T-helper 1 cell treated with Interleukin-12 subunit alpha and Interleukin-12 subunit beta and Interleukin-4 antibody, amounts not matched to agents 30 μg/mL and 1 μg/mL, for 36 hours (primary cell): ENCODE results near the gene ACER1.
"Not testable (repeated sequence)": the region's sequence is repeated elsewhere in the genome, so short reads cannot be mapped to it uniquely, and the experiment has no call there.

Experiments used
- H3K27ac Mint-ChIP-seq: one replicate; pipeline ENCODE4 v1.8.0; 2021; ENCODE audit warnings: mild to moderate bottlenecking, mixed read lengths
- H3K27me3 Mint-ChIP-seq: one replicate; pipeline ENCODE4 v1.8.0; 2021; ENCODE audit warnings: low read depth, mixed read lengths
- H3K36me3 Mint-ChIP-seq: one replicate; pipeline ENCODE4 v1.8.0; 2021; ENCODE audit warnings: low read depth, mixed read lengths
- H3K4me1 Mint-ChIP-seq: one replicate; pipeline ENCODE4 v1.8.0; 2021; ENCODE audit warnings: low read depth, mixed read lengths
- H3K4me3 Mint-ChIP-seq: one replicate; pipeline ENCODE4 v1.8.0; 2021; ENCODE audit warnings: mild to moderate bottlenecking, moderate library complexity, mixed read lengths
- H3K9me3 Mint-ChIP-seq: one replicate; pipeline ENCODE4 v1.8.0; 2021; ENCODE audit warnings: mixed read lengths

Gene ACER1

DNA sequence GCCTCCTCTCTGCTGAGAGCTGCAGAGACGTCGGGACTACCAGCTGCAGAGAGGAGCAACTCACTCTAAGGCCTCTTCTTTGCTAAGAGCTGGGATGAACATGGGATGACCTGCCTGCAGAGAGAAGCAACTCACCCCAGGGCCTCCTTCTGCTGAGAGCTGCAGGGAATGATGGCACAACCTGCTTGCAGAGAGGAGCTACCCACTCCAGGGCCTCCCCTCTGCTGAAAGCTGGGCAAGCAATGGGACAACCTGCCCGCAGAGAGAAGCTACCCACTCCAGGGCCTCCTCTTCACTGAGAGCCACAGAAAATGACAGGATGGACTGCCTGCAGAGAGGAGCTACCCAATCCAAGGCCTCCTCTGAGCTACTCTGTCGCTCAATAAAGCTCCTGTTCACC, 46.7 kb downstream of the ACER1 start:
- no peaks in the 10 kb centered on the region for H3K4me1 Mint-ChIP-seq

DNA sequence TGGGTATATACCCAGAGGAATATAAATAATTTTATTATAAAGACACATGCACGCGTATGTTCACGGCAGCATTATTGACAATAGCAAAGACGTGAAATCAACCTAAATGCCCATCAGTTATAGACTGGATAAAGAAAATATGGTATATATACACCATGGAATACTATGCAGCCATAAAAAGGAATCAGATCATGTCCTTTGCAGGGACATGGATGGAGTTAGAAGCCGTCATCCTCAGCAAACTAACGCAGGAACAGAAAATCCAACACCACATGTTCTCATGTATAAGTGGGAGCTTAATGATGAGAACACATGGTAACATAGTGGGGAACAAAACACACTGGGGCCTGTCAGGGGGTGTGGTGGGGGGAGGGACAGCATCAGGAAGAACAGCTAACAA, 51.0 kb downstream of the ACER1 start:
- not testable (repeated sequence) for H3K9me3 Mint-ChIP-seq, H3K4me3 Mint-ChIP-seq, H3K27ac Mint-ChIP-seq, H3K36me3 Mint-ChIP-seq, H3K27me3 Mint-ChIP-seq
- H3K4me1 Mint-ChIP-seq = peaks cover 17% of the 10 kb centered on the region

More for the DNA sequence above, 46.7 kb downstream of the ACER1 start:
- no peak overlapping the region for H3K27ac Mint-ChIP-seq
- H3K9me3 Mint-ChIP-seq = peaks cover 29% of the 10 kb centered on the region
- H3K4me3 Mint-ChIP-seq = no peak overlapping the region
- no peaks in the 10 kb centered on the region for H3K27me3 Mint-ChIP-seq
- peaks cover 4% of the 10 kb centered on the region for H3K36me3 Mint-ChIP-seq

DNA sequence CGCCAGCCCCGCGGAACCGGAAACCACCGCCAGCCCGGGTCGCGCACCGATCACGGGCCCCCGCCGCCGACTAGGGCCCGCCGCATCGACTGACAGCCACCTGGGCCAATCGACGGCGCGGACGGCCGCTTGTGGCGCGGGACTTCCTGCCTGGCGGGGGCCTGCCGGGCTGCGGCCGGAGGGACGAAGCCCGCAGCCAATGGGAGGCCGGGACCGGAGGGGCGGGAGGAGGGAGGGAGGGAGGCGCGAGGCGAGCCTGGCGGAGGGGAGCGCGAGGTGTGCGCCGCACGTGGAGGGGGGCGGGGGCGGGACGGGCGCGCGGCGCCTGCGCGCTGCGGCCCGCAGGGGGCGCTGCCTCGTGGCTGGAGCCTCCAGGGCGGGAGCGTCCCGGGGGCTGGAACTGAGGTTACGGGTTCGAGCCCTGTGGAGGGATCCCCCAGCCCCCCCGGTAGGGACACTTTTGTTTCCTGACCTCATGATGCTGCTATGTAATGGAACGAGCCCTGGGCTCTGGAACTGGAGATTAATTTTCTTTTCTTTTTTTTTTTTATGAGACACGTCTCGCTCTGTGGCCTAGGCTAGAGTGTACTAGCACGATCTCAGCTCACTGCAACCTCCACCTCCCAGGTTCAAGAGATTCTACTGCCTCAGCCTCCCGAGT, 53.4 kb downstream of the ACER1 start, which contains the start of gene MLLT1:
TSS of gene MLLT1 (minus strand) at position 45 of the 661 bp plus-strand sequence. CDS start 191 bp downstream, outside the sequence.
- Mint-ChIP-seq H3K4me3 (peak within 1 kb of the TSS; percentile 93), H3K27me3 (no peaks in the 10 kb centered on the region), H3K36me3 (no peaks in the 10 kb centered on the region), H3K4me1 (peaks cover 21% of the 10 kb centered on the region), H3K27ac (peak within 1 kb of the TSS; percentile 83), H3K9me3 (no peaks in the 10 kb centered on the region)

DNA sequence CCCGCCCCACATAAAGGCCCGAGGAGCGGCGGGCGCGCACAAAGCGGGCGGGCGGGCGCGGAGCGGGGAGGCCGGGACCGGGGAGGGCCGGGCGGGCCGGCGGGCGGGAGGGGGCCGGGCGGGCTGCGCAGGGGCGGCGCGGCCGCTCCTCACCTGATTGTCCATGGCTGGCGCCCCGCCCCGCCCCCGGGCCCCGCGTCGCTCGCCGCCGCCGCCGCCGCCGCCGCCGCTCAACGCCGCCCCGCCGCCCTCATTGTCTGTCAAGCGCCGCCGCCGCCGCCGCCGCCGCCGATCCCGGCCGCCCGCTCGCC, 53.8 kb downstream of the ACER1 start:
- H3K4me3 Mint-ChIP-seq = no peak overlapping the region
- peaks cover 21% of the 10 kb centered on the region for H3K4me1 Mint-ChIP-seq
- no peaks in the 10 kb centered on the region for H3K36me3 Mint-ChIP-seq
- H3K9me3 Mint-ChIP-seq = no peaks in the 10 kb centered on the region
- no peaks in the 10 kb centered on the region for H3K27me3 Mint-ChIP-seq
- no peak overlapping the region for H3K27ac Mint-ChIP-seq

DNA sequence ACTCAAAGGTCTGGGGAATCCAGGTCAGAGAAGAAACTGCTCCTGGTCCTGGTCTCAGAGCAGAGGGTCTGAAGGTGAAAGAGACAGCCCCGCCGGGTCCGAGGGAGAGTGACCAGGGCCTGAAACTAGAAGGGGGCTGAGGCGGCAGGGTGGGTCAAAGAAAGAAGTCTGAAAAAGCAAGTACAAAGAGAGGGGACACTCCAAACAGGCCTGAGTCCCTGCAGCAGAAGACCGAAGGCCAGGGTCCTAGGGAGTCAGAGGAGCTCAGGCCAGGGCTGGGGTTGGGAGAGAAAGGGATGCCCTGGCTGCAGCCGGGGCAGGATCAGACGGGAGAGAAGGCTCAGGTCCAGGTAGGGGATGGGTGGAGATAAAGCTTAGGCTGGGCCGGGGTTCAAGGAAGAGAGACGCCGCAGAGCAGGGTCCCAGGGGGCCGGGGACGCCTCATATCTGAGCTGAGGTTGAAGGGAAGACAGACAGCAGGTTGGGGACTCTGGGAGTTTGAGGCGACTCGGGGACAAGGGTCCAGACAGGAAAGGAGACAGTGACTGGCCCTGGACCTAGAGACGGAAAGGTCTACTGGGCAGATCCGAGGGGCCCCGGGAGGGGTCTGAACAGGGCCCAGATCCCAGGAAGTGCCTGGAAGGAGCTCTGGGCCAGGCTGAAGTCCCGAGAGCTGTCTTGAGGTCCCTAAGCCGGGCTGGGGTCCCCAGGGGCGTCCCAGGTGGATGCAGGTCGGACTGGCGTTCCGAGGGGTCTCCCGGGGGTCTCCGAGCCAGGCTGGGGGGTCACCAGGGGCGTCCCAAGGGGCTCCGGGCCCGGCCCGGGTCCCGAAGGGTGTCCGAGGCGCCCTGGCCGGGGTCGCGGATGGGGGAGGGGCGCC, 54.4 kb downstream of the ACER1 start:
- H3K9me3 Mint-ChIP-seq = no peaks in the 10 kb centered on the region
- peaks cover 21% of the 10 kb centered on the region for H3K4me1 Mint-ChIP-seq
- peak overlapping the region; percentile 83 for H3K27ac Mint-ChIP-seq
- H3K4me3 Mint-ChIP-seq = peak overlapping the region; percentile 93
- H3K27me3 Mint-ChIP-seq = no peaks in the 10 kb centered on the region
- no peaks in the 10 kb centered on the region for H3K36me3 Mint-ChIP-seq

DNA sequence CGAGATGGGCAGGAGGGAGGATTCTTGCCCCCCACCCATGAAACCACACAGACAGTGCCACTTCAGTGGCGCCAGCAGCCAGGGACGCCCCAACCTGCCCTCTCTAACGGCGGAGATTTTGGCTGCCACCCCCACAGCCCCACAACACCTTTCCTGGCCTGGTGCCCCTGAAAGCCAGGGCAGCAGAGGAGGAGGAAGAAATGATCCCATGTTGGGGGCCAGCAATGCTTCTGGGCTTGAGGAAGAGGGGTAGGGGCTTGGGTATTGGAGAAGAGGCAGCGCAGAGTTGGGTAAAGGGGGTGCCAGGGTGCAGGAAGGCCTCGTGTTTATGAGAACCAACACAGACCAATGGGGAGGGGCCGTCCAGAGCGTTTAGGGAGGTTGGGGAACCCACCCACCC, 55.4 kb downstream of the ACER1 start:
- Mint-ChIP-seq H3K36me3 (no peaks in the 10 kb centered on the region), H3K4me3 (peak overlapping the region; percentile 93), H3K9me3 (no peaks in the 10 kb centered on the region), H3K4me1 (peaks cover 25% of the 10 kb centered on the region), H3K27ac (peak overlapping the region; percentile 83), H3K27me3 (no peaks in the 10 kb centered on the region)

DNA sequence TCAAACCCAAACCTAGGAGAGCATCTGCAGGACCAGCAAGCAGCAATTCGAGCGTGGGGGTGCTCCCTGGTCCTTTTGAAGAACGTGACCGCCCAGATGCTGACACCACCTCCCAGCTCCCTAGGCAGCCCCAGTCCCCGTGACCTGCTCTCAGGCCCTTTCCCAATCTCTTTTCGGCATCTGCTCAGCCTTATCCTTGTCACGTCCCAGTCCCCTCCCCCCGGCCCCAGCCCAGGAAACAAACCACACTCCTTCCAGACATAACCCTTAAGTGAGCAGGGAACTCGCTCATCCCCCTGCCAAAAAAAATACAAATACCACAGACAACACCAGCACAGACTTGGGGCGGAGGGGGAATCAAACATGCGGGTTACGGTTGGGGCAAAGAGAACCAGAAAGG, 57.0 kb downstream of the ACER1 start:
- Mint-ChIP-seq H3K4me3 (no peak overlapping the region), H3K9me3 (no peaks in the 10 kb centered on the region), H3K27ac (no peak overlapping the region), H3K36me3 (no peaks in the 10 kb centered on the region), H3K4me1 (peaks cover 31% of the 10 kb centered on the region), H3K27me3 (no peaks in the 10 kb centered on the region)

DNA sequence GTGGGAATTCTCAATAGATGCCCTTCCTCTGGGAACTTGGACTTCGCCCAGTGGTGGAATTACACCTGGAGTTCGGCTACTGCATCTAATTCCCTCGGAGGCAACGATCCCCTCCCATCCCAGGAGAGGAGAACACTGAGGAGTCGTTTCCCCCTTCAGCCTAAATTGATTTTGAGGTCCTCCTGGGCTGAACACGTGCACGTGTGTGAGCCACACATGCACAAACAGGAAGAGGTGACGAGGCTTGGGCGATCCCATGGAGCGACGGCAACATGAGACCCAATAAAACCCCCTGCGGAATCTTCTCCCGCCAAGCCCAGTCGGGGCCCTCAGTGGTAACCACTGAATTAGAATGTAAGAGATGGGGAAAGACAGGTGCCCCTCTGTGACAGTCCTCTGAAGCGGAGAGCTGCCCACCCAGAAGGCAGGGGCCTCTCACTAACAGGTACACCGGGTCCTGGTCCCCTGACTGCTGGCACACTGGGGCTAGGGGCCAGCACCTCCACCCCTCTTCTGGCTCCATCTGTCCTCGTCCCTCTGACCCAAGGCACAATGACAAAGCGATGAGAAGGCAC, 58.2 kb downstream of the ACER1 start:
- Mint-ChIP-seq H3K27me3 (no peaks in the 10 kb centered on the region), H3K4me3 (no peak overlapping the region), H3K9me3 (no peaks in the 10 kb centered on the region), H3K4me1 (peaks cover 31% of the 10 kb centered on the region), H3K36me3 (peaks cover 4% of the 10 kb centered on the region), H3K27ac (no peak overlapping the region)

DNA sequence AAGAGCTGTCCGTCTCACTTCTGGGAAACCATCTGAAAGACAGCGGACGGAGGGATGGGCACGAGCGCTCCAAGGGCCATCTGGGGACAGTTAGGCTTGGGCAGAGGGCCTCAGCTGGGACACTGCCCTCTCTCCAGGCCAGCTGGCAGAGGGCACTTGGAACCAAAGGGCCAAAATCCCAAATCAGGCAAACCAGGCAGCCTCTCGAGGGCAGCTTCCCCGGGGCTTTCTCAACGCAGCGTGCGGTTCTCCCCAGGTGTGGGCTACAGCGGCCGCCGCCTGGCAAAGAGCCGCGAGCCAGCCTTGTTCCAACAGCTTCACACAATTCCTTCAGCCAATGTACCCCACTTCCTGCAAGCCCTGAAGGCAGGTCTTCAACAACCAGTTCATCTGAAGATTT, 58.7 kb downstream of the ACER1 start:
- H3K36me3 Mint-ChIP-seq = peaks cover 6% of the 10 kb centered on the region
- no peaks in the 10 kb centered on the region for H3K27me3 Mint-ChIP-seq
- H3K4me3 Mint-ChIP-seq = no peak overlapping the region
- no peaks in the 10 kb centered on the region for H3K9me3 Mint-ChIP-seq
- peaks cover 31% of the 10 kb centered on the region for H3K4me1 Mint-ChIP-seq
- no peak overlapping the region for H3K27ac Mint-ChIP-seq

DNA sequence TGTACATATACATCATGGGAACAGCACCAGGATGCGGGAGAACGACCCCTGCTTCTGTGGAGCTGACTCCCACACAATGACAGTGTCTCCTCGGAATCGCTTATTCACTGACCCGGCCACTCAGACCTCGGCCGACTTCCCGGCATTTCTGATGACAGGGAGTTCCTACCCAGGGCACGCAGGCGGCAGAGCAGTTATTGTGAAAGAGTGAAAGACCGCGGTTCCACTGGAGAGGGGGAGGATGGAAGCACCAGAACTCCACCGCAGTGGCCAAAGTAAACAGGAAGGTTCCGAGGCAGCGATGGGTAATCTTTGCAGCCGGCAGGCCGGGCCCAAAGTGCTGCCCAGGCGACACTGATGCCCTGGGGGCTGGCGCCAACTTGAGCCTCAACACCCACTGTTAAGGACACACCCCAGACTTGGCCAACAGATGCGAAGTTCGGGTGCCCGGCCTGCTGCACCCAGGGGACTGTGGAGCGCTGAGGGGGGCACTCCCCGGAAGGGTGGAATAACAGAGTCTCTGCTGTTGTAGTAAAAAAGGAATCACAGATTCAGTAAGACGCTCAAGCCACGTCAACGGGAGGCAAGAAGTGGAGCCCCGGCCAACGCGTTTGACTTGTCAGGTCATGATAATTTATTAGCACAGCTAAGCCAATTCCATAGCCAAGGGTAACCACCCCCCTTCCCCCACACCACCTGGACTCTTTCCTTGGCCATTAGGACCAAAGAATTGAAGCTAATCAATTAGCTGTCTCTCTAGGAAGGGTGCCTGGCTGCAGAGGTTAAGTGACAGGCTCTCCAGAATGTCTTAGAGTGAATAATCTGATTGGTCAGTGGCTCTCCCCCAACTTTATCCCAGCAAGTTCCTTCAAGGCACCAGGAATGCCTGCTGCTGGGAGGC, 59.5 kb downstream of the ACER1 start:
- H3K4me3 Mint-ChIP-seq = no peak overlapping the region
- peaks cover 29% of the 10 kb centered on the region for H3K4me1 Mint-ChIP-seq

DNA sequence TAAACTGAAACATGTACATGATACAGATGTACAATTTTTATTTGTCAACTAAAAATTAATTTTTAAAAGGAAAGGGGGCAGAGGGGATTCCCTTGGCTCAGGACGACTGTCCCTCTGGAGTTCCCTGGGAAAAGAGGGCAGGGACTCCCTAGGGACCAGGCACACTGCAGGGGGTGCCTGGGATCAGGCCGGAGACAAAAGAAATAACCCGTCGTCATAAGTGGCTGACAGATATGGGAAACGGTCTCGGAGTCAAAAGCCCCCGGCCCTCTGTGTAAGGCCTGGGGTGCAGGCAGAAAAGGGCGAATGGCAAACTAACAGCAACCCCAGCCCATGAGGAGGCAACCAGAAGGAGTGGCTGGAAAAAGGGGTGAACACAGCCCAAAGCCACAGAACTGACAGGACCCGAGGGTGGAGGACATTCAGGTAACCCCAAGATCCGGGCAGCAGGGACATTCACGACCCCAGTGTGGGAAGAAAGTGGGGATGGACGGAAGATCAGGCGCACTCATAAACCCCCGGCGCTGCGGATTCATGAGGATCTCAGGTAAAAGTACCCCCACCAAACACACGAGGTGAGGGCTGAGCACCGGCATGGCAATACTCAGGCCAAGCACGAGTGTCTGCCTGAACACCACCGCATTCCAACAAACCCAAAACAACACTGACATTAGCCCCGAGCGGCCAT, 60.4 kb downstream of the ACER1 start:
- Mint-ChIP-seq H3K36me3 (peaks cover 6% of the 10 kb centered on the region), H3K9me3 (no peaks in the 10 kb centered on the region), H3K4me3 (no peak overlapping the region), H3K27ac (no peak overlapping the region), H3K4me1 (peaks cover 21% of the 10 kb centered on the region), H3K27me3 (no peaks in the 10 kb centered on the region)

More for the DNA sequence above, 59.5 kb downstream of the ACER1 start:
- no peaks in the 10 kb centered on the region for H3K9me3 Mint-ChIP-seq
- peaks cover 6% of the 10 kb centered on the region for H3K36me3 Mint-ChIP-seq
- H3K27me3 Mint-ChIP-seq = no peaks in the 10 kb centered on the region
- no peak overlapping the region for H3K27ac Mint-ChIP-seq

DNA sequence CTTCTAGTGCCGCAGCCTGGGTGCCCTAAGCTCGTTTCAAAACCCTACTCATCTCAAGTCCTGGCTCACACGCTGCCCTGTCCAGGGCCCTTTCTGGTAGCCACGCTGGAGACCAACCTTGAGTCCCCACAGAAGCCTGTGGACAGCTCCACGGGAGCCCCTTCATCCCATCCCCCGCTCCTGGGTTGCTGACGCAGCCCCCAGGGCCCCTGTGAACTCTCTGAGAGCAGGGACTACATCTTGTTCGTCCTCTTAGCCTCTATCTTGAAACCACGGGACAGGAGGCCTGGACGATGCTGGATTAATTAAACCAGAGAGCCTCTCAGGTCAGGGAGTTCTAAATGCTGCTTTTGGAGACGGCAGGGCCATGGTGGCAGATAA, 61.0 kb downstream of the ACER1 start:
- no peak overlapping the region for H3K4me3 Mint-ChIP-seq
- H3K9me3 Mint-ChIP-seq = no peaks in the 10 kb centered on the region
- H3K36me3 Mint-ChIP-seq = peaks cover 6% of the 10 kb centered on the region
- H3K27ac Mint-ChIP-seq = no peak overlapping the region
- H3K27me3 Mint-ChIP-seq = no peaks in the 10 kb centered on the region
- H3K4me1 Mint-ChIP-seq = peaks cover 14% of the 10 kb centered on the region

DNA sequence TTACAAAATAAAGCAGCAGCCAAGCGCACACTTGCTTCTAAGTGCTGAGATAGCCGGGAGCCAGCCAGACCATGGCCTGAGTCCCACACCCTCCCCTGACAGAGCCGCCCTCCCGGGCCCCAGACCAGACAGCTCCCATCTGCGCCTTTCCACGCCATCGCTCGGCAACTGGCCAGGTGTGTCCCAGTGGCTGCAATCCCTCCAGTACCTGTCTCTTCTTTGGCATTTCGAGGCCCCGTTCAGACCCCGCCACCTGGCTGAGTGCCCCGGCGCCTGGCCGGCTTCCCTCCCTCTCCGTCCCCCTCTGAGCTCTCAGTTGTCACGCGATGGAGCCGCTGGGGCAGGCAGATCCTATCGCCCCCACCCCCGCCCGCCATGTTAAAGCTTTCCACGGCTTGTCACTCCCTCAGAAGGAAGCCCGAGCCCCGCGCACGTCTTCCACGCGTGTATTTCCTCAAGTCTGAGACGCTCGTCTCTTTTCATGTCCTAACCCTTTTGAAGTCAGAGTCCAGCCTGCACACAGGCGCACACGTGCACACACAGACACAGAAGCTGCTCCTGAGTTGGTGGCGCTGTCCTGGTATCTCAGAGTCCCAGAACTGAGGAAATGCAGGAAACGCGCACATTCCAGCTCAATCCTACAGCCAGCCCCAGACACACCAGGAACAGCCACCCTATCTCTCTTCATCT, 61.5 kb downstream of the ACER1 start:
- H3K27ac Mint-ChIP-seq = no peak overlapping the region
- H3K36me3 Mint-ChIP-seq = peaks cover 6% of the 10 kb centered on the region
- H3K27me3 Mint-ChIP-seq = no peaks in the 10 kb centered on the region
- H3K4me1 Mint-ChIP-seq = peaks cover 14% of the 10 kb centered on the region
- H3K4me3 Mint-ChIP-seq = no peak overlapping the region
- H3K9me3 Mint-ChIP-seq = no peaks in the 10 kb centered on the region
